OCI-LY7 (cell line): Measurements from ENCODE around the gene NTM. TPM values are rescaled to one million over a fixed set of nuclear protein-coding genes. Genes with fewer than 3 reads are reported as not detected.

Experiments used
- BruUV-seq: library from RNA; stranded (reverse); fragments of 400-500 nt; replicated peaks from 2 replicates; lab custom pipeline; 2021; lab: Mats Ljungman, UMichigan
- CTCF ChIA-PET: fragments of 300-600 bp; sonication (Branson Sonifier 250); formaldehyde crosslinking; loops from one replicate; lab custom pipeline; 2022; ENCODE audit warnings: antibody characterized with exemption; ENCODE audit not compliant: unreplicated experiment; lab: Charles Lee
- POLR2A ChIA-PET: fragments of 300-600 bp; sonication (Branson Sonifier 250); formaldehyde crosslinking; loops from one replicate; lab custom pipeline; 2022; ENCODE audit warnings: antibody characterized with exemption; lab: Charles Lee
- DNase-seq: peaks from one replicate; pipeline ENCODE4 v3.0.0-alpha.2; 2015; ENCODE audit warnings: low spot score
- H2AFZ ChIP-seq: fragments of 200-600 bp; sonication (generic), shearing (Covaris generic); 2 replicates; pipeline ENCODE4 v1.6.1; 2014; ENCODE audit warnings: mild to moderate bottlenecking, antibody characterized with exemption, low read length, moderate library complexity
- H3K27ac ChIP-seq: fragments of 200-600 bp; sonication (generic); 2 replicates; pipeline ENCODE4 v1.5.1; 2014; ENCODE audit warnings: mixed run types, low read depth, mild to moderate bottlenecking, moderate library complexity, low read length, inconsistent platforms; ENCODE audit not compliant: poor library complexity, severe bottlenecking
- H3K36me3 ChIP-seq: fragments of 200-600 bp; sonication (generic); 2 replicates; pipeline ENCODE4 v1.6.1; 2014; ENCODE audit warnings: mild to moderate bottlenecking, antibody characterized with exemption, low read length, moderate library complexity, mixed read lengths; ENCODE audit not compliant: insufficient read depth
- H3K4me1 ChIP-seq: fragments of 200-600 bp; sonication (generic); 2 replicates; pipeline ENCODE4 v1.5.1; 2014; ENCODE audit warnings: mild to moderate bottlenecking, low read length; ENCODE audit not compliant: insufficient read depth, poor library complexity, severe bottlenecking
- H3K4me2 ChIP-seq: fragments of 200-600 bp; sonication (generic); 2 replicates; pipeline ENCODE4 v1.6.1; 2014; ENCODE audit warnings: mild to moderate bottlenecking, low read length
- H3K4me3 ChIP-seq: fragments of 200-600 bp; sonication (generic); 2 replicates; pipeline ENCODE4 v1.5.1; 2014; ENCODE audit warnings: mild to moderate bottlenecking, low read depth, low read length; ENCODE audit not compliant: poor library complexity, severe bottlenecking
- H3K79me2 ChIP-seq: fragments of 200-600 bp; sonication (generic); 2 replicates; pipeline ENCODE4 v1.6.1; 2016; ENCODE audit warnings: low read depth, mild to moderate bottlenecking, low read length, moderate library complexity, mixed read lengths; ENCODE audit not compliant: insufficient read depth
- H3K9me2 ChIP-seq: fragments of 200-600 bp; sonication (generic); 2 replicates; pipeline ENCODE4 v1.6.1; 2016; ENCODE audit warnings: mild to moderate bottlenecking, low read length, mixed read lengths; ENCODE audit not compliant: insufficient read depth
- H3K9me3 ChIP-seq: fragments of 200-600 bp; sonication (generic); 2 replicates; pipeline ENCODE4 v1.6.1; 2014; ENCODE audit warnings: mild to moderate bottlenecking, mixed run types, low read length, mixed read lengths
- H4K20me1 ChIP-seq: fragments of 200-600 bp; sonication (generic); 2 replicates; pipeline ENCODE4 v1.6.1; 2014; ENCODE audit warnings: mild to moderate bottlenecking, antibody characterized with exemption, low read length, moderate library complexity, mixed read lengths; ENCODE audit not compliant: insufficient read depth
- EZH2phosphoT487 ChIP-seq: fragments of 200-600 bp; sonication (generic); IDR thresholded peaks from 2 replicates; pipeline ENCODE4 v1.6.1; 2018; ENCODE audit warnings: low read depth, borderline replicate concordance, mild to moderate bottlenecking, mixed run types, antibody characterized with exemption, low read length, moderate library complexity, mixed read lengths
- intact Hi-C: fragments of 100-400 bp; cut with micrococcal nuclease; formaldehyde crosslinking; loops from one replicate; pipeline ENCODE4 v1.10.0; 2022; ENCODE audit not compliant: unreplicated experiment
- total RNA-seq, 2 experiments: library from RNA; depleted of rRNA in 1 of 2; stranded (reverse); fragments of >200 nt in 1 of 2; shearing (Covaris generic) in 1 of 2; gene quantifications; 2 replicates each; pipeline ENCODE4 v1.2.3, GENCODE V29; 2014 to 2022
- TF ChIP-seq, protein P1 (sequence below): fragments of 200-600 bp; sonication (generic); conservative IDR thresholded peaks from 2 replicates; pipeline ENCODE4 v1.5.1; 2014; ENCODE audit warnings: mild to moderate bottlenecking, antibody characterized with exemption, low read length, moderate library complexity, mixed read lengths

Gene NTM
- total RNA-seq, 2 experiments from 2014 or later = not detected

DNA sequence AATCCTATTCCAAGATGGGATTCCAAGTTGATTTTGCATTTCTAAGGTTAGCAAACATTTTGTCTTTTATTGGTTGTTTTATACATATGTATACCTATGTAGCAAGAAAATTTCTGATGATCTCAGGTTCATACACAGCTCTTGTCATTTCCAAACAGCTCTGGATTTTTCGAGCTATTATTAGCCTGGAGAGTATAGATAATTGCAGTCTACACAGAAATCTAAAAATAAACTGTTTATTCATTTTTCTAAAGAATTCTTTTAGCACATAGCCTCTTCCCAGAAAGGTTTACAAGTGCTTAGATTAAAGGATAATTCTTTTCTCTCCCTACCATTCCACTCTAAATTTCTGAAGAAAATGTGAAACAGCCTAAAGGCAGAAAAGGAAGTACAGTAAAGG is 705.0 kb downstream of the NTM start:
- no TSS peak for BruUV-seq
- Histone ChIP-seq H3K79me2 (no peaks in the 10 kb centered on the region), H2AFZ (no peak overlapping the region), H3K9me3 (no peaks in the 10 kb centered on the region), H3K4me1 (no peaks in the 10 kb centered on the region), H4K20me1 (no peaks in the 10 kb centered on the region), H3K9me2 (no peaks in the 10 kb centered on the region), H3K4me2 (no peak overlapping the region), H3K4me3 (no peak overlapping the region), H3K36me3 (no peaks in the 10 kb centered on the region), H3K27ac (no peak overlapping the region)
- ChIA-PET POLR2A (interaction anchor here (0.9 kb wide), 1 partner anchor 662 kb away, joined by 3 read pairs; no protein-coding TSS in a partner anchor), CTCF (no interaction called here)
- DNase-seq = no peak
- TF ChIP-seq, protein P1, sequence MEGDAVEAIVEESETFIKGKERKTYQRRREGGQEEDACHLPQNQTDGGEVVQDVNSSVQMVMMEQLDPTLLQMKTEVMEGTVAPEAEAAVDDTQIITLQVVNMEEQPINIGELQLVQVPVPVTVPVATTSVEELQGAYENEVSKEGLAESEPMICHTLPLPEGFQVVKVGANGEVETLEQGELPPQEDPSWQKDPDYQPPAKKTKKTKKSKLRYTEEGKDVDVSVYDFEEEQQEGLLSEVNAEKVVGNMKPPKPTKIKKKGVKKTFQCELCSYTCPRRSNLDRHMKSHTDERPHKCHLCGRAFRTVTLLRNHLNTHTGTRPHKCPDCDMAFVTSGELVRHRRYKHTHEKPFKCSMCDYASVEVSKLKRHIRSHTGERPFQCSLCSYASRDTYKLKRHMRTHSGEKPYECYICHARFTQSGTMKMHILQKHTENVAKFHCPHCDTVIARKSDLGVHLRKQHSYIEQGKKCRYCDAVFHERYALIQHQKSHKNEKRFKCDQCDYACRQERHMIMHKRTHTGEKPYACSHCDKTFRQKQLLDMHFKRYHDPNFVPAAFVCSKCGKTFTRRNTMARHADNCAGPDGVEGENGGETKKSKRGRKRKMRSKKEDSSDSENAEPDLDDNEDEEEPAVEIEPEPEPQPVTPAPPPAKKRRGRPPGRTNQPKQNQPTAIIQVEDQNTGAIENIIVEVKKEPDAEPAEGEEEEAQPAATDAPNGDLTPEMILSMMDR = no peak
- TF ChIP-seq EZH2phosphoT487 = no peak
- intact Hi-C loops = no loop called here

DNA sequence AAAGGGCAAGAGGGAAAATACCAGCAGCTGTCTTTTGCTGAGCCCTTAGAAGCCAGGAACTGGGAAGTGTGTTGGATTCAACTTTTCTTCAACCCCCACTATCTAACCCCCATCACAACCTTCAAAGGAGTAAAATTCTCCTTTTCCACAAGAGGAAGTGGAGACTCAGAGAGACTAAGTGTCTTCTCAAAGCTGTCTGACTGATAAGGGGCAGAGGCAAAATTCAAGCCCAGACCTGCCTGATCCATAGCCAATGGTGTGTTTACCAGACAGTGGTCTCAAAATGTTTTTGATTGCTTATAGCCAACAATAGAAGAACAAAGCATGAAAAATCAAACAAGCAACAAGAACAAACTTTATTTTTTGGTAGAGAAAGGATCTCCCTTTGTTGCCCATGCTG is 707.0 kb downstream of the NTM start:
- Histone ChIP-seq H3K27ac (no peak overlapping the region), H3K4me2 (no peak overlapping the region), H3K4me3 (no peak overlapping the region), H3K79me2 (no peaks in the 10 kb centered on the region), H3K9me3 (no peaks in the 10 kb centered on the region), H4K20me1 (no peaks in the 10 kb centered on the region), H3K9me2 (no peaks in the 10 kb centered on the region), H2AFZ (no peak overlapping the region), H3K36me3 (no peaks in the 10 kb centered on the region), H3K4me1 (no peaks in the 10 kb centered on the region)
- DNase-seq = no peak
- no peak for TF ChIP-seq EZH2phosphoT487
- TF ChIP-seq, protein P1 = no peak
- no TSS peak for BruUV-seq
- CTCF ChIA-PET = no interaction called here
- intact Hi-C loops = no loop called here
- POLR2A ChIA-PET = no interaction called here

DNA sequence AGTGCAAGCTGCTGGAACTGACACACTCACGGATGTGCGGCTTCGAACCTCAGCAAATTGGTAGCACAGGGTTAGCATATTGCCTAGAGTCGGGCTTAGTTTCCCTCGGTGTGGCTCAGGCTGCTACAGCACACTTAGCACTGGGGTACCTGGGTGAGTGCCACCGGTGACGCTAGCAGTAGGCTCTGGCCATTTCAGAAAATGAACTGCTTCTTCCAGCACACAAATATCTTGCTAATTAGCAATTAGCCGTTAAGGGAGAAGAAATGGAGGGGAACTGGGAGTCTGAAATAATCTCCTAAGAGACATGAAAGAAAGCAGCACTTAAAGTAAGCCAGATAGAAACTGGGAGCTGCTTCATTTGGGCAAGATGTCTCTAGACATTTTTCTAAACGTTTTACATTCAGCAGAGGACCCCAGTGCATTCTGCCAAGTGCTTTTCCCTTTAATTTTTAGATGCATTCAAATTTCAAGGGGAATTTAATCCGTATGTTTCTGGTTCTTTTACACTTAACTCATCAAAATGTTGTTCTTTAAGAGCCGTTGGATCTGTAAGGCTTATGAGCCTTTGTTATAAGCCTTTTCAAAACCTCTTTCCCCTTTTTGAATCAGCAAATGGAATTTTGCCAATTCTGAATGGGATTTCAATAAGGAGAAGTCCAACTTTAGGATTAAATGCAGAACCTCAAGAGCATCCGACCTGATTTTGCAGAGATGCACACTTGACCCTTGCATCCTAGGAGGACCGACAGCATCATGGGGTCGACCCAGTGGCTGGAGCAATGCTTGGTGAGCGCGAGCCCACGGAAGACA is 708.1 kb downstream of the NTM start:
- ChIA-PET POLR2A (no interaction called here), CTCF (no interaction called here)
- H3K9me3 ChIP-seq = no peaks in the 10 kb centered on the region
- no peak for DNase-seq
- no peaks in the 10 kb centered on the region for H4K20me1 ChIP-seq
- BruUV-seq = no TSS peak
- intact Hi-C loops = no loop called here
- H2AFZ ChIP-seq = no peak overlapping the region
- no peaks in the 10 kb centered on the region for H3K36me3 ChIP-seq
- H3K79me2 ChIP-seq = no peaks in the 10 kb centered on the region
- TF ChIP-seq, protein P1 = no peak
- no peak for TF ChIP-seq EZH2phosphoT487
- no peaks in the 10 kb centered on the region for H3K4me1 ChIP-seq
- no peak overlapping the region for H3K27ac ChIP-seq
- H3K4me2 ChIP-seq = no peak overlapping the region
- H3K9me2 ChIP-seq = no peaks in the 10 kb centered on the region
- H3K4me3 ChIP-seq = no peak overlapping the region
